Skeletal muscle satellite cell (primary cell): ENCODE results near the gene ZNF774.

Source experiments
- H3K27me3 ChIP-seq: 2 replicates; pipeline ENCODE4 v1.7.0; 2013; ENCODE audit warnings: low read length; ENCODE audit not compliant: control insufficient read depth, insufficient read depth
- H3K36me3 ChIP-seq: 2 replicates; pipeline ENCODE4 v1.7.0; 2013; ENCODE audit warnings: mild to moderate bottlenecking, control low read depth, low read length; ENCODE audit not compliant: insufficient read depth
- H3K4me1 ChIP-seq: 2 replicates; pipeline ENCODE4 v1.7.0; 2013; ENCODE audit warnings: low read length; ENCODE audit not compliant: control insufficient read depth, insufficient read depth
- H3K4me2 ChIP-seq: 2 replicates; pipeline ENCODE4 v1.7.0; 2013; ENCODE audit warnings: mild to moderate bottlenecking, low read length
- H3K4me3 ChIP-seq: 2 replicates; pipeline ENCODE4 v1.7.0; 2013; ENCODE audit warnings: low read length
- H3K9ac ChIP-seq: 2 replicates; pipeline ENCODE4 v1.7.0; 2013; ENCODE audit warnings: mild to moderate bottlenecking, low read depth, low read length, moderate library complexity
- H3K9me3 ChIP-seq: replicated peaks from 2 replicates; pipeline ENCODE4 v1.7.0; 2013; ENCODE audit warnings: mild to moderate bottlenecking, control low read depth, low read length

ZNF774 gene

DNA sequence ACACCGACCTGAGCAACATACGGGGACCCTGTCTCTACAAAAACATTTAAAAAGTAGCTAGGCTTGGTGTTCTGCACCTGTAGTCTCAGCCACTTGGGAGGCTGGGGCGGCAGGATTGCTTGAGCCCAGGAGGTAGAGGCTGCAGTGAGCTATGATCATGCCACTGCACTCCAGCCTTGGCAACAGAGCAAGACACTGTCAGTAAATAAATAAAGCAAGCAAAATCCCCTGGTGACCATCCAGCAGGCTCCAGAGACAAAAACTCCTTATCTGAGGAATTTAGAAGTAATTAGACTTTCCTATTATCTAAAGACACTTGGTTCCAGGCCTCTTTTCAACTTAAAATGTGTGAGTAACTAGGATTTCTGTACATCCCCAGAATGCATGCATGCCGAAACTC lies 29.5 kb upstream of the ZNF774 start:
- Histone ChIP-seq H3K9ac (no peak overlapping the region), H3K36me3 (no peaks in the 10 kb centered on the region), H3K4me2 (no peak overlapping the region), H3K9me3 (no peaks in the 10 kb centered on the region), H3K4me3 (no peak overlapping the region), H3K27me3 (no peaks in the 10 kb centered on the region), H3K4me1 (no peaks in the 10 kb centered on the region)

DNA sequence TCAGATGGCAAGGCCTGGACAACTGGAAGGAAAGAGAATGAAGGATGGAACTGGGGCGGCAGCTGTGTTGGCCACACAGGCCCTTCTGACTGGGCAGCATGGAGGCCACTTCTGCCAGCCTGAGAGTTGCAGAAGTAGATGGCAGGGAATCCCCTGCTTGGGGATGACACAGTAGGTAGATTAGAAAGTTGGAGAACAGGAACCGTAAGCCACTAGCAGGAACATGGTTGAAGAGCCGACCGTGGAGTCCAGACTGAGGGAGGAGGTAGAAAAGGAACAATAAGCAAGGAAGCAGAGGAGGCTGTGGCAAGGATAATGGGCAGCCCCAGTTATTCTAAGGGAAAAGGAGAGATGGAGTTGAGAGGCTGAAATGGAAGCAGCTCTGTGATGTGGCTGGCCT lies 26.4 kb upstream of the ZNF774 start:
- Histone ChIP-seq H3K9ac (no peak overlapping the region), H3K36me3 (no peaks in the 10 kb centered on the region), H3K9me3 (no peaks in the 10 kb centered on the region), H3K4me2 (no peak overlapping the region), H3K4me3 (no peak overlapping the region), H3K4me1 (no peaks in the 10 kb centered on the region), H3K27me3 (no peaks in the 10 kb centered on the region)

DNA sequence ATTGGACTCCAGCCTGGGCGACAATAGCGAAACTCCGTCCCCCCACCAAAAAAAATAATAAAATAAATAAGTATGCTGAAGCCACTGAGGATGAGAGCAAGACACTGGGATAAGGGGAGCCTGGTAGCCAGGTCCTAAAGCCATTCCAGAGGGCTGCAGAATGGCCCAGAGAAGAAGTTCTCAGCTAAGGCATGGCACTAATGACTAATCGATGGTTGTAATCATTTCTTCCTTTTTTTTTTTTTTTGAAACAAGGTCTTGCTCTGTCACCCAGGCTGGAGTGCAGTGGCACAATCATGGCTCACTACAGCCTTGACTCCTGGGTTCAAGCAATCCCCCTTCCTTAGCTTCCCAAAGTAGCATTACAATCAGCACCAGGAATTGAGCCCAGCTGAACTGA lies 25.6 kb upstream of the ZNF774 start:
- Histone ChIP-seq H3K9me3 (no peaks in the 10 kb centered on the region), H3K9ac (no peak overlapping the region), H3K4me3 (no peak overlapping the region), H3K36me3 (no peaks in the 10 kb centered on the region), H3K4me2 (no peak overlapping the region), H3K4me1 (no peaks in the 10 kb centered on the region), H3K27me3 (no peaks in the 10 kb centered on the region)

DNA sequence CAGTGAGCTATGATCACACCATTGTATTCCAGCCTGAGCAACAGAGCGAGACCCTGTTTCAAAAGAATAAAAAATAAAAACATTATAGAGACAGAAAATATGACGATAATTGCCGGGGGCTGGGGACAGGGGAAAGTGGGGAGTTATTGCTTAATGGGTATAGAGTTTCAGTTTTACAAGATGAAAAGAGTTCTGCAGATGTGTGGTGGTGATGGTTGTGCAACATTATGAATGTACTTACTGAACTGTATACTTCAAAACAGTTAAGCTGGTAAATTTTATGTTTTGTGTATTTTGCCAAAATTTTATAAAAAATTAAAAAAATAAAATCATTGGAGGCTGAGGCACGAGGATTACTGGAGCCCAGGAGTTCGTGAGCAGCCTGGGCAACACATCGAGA lies 24.8 kb upstream of the ZNF774 start:
- no peak overlapping the region for H3K9ac ChIP-seq
- no peaks in the 10 kb centered on the region for H3K9me3 ChIP-seq
- H3K4me1 ChIP-seq = no peaks in the 10 kb centered on the region
- H3K4me2 ChIP-seq = no peak overlapping the region
- no peaks in the 10 kb centered on the region for H3K36me3 ChIP-seq
- H3K4me3 ChIP-seq = no peak overlapping the region
- no peaks in the 10 kb centered on the region for H3K27me3 ChIP-seq

DNA sequence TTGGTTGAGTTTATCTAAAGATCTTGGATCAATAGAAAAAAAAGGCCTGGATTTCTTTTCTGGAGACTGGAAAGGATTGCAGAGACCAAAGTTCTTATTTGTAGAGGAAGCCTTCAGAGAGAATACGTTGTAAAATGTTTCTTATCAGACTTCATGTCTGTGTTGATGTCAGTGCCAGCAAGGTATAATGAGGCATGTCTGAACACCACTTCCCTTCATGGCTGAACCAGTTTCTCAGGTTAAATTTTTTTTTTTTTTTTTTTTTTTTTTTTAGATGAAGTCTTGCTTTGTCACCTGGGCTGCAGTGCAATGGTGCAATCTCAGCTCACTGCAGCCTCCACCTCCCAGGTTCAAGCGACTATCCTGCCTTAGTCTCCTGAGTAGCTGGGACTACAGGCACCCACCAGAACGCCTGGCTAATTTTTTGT lies 17.8 kb upstream of the ZNF774 start:
- no peak overlapping the region for H3K4me2 ChIP-seq
- no peak overlapping the region for H3K4me3 ChIP-seq
- no peaks in the 10 kb centered on the region for H3K27me3 ChIP-seq
- no peak overlapping the region for H3K9ac ChIP-seq
- no peaks in the 10 kb centered on the region for H3K36me3 ChIP-seq
- H3K4me1 ChIP-seq = peaks cover 9% of the 10 kb centered on the region
- no peaks in the 10 kb centered on the region for H3K9me3 ChIP-seq

DNA sequence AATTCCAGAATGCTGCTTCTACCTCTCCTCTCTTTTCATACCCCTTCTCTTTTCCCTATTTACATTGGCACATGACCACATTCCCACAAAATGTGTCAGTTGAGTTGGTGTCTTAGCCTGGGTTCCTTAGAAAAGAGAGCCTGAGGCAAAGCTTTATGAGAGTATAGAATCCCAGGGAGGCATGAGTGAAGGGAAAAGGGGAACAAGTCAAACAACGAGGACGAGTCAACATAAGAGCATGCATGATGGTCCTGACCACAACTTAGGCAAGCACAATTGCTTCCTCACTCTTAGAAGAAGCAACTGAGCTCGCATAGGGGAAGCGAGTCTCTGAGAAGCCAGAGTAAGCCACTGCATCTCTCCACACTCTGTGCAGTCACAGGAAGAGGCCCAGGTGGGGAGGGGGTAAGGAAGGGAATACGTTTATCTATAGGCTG lies 15.4 kb upstream of the ZNF774 start:
- H3K9me3 ChIP-seq = no peaks in the 10 kb centered on the region
- H3K4me2 ChIP-seq = no peak overlapping the region
- H3K4me1 ChIP-seq = peaks cover 9% of the 10 kb centered on the region
- no peak overlapping the region for H3K4me3 ChIP-seq
- no peaks in the 10 kb centered on the region for H3K36me3 ChIP-seq
- no peaks in the 10 kb centered on the region for H3K27me3 ChIP-seq
- H3K9ac ChIP-seq = no peak overlapping the region

DNA sequence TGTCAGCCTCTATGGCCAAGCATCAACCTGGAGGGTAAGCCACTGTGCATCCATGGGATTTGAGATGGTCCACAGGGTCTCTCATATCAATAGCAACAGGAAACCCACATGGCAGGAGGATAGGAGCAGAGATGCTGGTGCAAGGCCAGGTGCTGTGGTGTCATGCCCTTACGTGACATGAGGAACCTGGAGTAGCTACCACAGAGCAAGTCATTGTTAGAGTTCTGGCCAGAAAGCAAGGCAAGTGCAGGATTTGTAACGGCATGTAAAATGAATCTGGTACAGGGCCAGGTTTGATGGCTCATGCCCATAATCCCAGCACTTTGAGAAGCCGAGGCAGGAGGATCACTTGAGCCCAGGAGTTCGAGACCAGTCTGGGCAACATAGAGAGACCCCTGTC lies 14.8 kb upstream of the ZNF774 start:
- peaks cover 9% of the 10 kb centered on the region for H3K4me1 ChIP-seq
- H3K9me3 ChIP-seq = no peaks in the 10 kb centered on the region
- H3K9ac ChIP-seq = no peak overlapping the region
- H3K27me3 ChIP-seq = no peaks in the 10 kb centered on the region
- H3K4me3 ChIP-seq = no peak overlapping the region
- no peaks in the 10 kb centered on the region for H3K36me3 ChIP-seq
- H3K4me2 ChIP-seq = no peak overlapping the region

DNA sequence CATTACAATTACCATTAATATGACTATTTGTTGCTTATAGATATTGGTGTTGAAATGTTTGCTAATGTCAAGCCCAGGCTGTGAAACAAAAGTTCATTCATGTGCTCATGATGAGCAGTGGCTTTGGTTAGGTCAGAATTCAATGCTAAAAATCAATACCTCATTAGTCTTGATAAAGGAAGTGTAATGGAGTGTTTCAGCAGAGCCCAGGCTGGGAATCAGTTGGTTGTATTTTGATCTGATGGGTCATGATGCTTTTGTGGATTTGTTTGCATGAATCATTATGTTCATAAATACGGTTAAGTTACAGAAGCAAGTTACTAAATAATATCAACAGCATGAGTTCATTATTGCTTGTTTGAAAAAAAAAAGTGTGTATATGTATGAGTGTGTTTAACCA lies 13.6 kb upstream of the ZNF774 start:
- Histone ChIP-seq H3K4me1 (peaks cover 14% of the 10 kb centered on the region), H3K4me2 (no peak overlapping the region), H3K4me3 (no peak overlapping the region), H3K36me3 (no peaks in the 10 kb centered on the region), H3K9ac (no peak overlapping the region), H3K27me3 (no peaks in the 10 kb centered on the region), H3K9me3 (no peaks in the 10 kb centered on the region)

DNA sequence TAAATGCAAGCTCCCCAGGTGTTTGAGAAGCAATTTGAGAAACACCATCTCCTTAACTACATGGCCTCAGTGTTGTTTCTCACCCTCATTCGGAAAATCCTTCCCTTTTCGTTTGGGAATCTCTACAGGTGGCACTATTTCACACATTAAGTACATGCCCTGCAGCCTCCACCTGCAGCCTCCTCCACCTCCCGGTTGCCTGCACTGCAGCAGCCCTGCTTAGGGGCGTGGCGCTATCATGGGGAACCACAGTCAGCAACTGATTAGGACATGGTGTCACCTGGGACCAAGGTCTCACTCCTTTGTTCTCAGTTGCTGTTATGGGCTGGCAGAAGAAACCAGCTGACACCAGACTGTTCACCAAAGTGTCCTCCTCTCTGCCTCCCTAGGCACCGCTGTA lies 11.7 kb upstream of the ZNF774 start:
- H3K27me3 ChIP-seq = no peaks in the 10 kb centered on the region
- H3K36me3 ChIP-seq = no peaks in the 10 kb centered on the region
- H3K9ac ChIP-seq = no peak overlapping the region
- H3K4me2 ChIP-seq = no peak overlapping the region
- H3K4me3 ChIP-seq = no peak overlapping the region
- H3K4me1 ChIP-seq = peaks cover 16% of the 10 kb centered on the region
- H3K9me3 ChIP-seq = no peaks in the 10 kb centered on the region

DNA sequence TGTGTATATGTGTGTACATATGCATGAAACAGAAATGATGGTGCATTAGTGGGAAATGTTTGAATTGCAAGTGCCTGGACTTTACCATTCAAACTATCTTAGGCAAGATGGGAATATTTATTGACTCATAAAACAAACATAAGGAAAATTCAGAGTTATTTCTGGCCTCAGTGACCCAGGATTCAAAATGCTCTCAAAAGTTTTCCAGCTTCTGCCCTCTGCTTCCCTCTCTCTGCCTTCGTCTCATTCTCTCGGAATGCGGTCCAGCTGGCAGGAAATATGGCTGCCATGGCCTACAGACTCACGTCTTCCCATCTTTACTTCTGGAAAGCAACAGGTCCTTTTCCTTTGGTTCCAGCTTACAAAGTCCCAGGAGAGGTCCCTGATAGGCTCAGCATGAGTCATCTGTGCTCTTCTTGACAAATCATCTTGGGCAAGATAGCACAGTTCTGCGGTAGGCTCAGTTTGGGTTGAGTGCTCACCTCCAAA lies 8.7 kb upstream of the ZNF774 start:
- H3K9ac ChIP-seq = no peak overlapping the region
- no peaks in the 10 kb centered on the region for H3K27me3 ChIP-seq
- H3K4me1 ChIP-seq = peaks cover 7% of the 10 kb centered on the region
- no peak overlapping the region for H3K4me3 ChIP-seq
- no peak overlapping the region for H3K4me2 ChIP-seq
- H3K36me3 ChIP-seq = no peaks in the 10 kb centered on the region
- no peaks in the 10 kb centered on the region for H3K9me3 ChIP-seq

DNA sequence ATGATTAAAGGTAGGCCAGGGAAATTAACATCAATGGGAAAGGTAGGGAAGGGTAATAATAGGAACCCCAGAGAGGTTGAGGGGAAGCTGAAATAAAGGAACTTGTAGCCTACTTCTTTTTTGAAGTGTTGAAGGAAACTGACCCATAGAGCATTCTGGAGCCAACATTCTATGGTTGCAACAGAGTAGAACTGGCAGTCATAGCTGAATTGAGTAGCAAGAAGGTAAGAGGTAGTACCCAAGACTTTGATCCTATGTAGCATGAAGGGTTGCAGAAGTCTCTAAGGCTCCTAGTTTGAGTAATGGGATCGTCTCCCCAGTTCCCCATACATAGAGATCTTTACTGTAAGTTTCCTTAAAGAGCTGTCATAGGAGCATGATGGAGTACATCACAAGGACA lies 7.4 kb upstream of the ZNF774 start:
- no peaks in the 10 kb centered on the region for H3K27me3 ChIP-seq
- no peaks in the 10 kb centered on the region for H3K36me3 ChIP-seq
- H3K9ac ChIP-seq = no peak overlapping the region
- no peak overlapping the region for H3K4me3 ChIP-seq
- no peak overlapping the region for H3K4me2 ChIP-seq
- H3K4me1 ChIP-seq = peaks cover 7% of the 10 kb centered on the region
- no peaks in the 10 kb centered on the region for H3K9me3 ChIP-seq

DNA sequence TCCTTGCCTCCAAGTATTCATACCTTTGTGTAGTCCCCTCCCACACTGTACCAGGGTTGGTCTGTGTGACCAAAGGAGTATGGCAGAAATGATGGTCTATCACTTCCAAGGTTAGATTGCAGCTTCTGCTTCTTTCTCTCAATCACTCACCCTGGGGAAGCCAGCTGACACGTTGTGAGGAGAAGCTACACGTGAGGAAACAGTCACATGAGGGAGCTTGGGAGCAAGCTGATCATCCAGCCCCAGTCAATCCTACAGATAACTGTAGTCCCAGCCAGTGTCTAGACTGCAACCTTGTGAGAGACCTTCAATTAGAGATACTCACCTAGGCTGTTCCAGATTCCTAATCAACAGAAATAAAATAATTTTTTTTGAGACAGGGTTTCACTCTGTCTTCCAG lies 6.2 kb upstream of the ZNF774 start:
- H3K4me3 ChIP-seq = no peak overlapping the region
- H3K9ac ChIP-seq = no peak overlapping the region
- no peaks in the 10 kb centered on the region for H3K9me3 ChIP-seq
- H3K27me3 ChIP-seq = no peaks in the 10 kb centered on the region
- H3K4me1 ChIP-seq = peaks cover 7% of the 10 kb centered on the region
- no peak overlapping the region for H3K4me2 ChIP-seq
- H3K36me3 ChIP-seq = no peaks in the 10 kb centered on the region
